ENCODE measurements around the gene MTFMT. TPM values are rescaled to one million over a fixed set of nuclear protein-coding genes. Genes with fewer than 3 reads are reported as not detected.
A peak's percentile ranks its signal among the peaks of the same experiment; 100 is the strongest.
"Not testable (repeated sequence)": the region's sequence is repeated elsewhere in the genome, so short reads cannot be mapped to it uniquely, and the experiment has no call there.

The MTFMT gene
- total and polyA plus RNA-seq, 7 experiments from 2014 or later, result 7.1 to 24.8 (median 18.1) TPM

DNA sequence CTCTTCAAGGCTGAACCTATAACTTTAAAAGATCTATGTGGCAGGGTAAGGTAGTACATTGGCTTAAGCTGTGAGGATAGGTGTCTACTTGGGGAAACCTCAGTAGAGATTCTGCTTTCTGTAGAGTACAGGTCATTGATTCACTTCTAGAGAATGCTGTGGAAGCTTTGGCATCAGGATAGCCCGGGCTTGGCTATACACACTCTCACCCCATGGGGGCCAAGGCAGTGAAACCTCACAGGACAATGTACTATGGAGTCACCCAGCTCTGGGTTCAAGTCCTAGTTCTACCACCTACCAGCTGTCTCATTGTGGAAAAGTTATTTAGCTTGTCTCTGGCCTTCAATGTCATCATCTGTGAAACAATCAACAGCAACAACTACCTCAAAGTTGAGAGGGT is 9.0 kb downstream of the MTFMT start:
- Mint-ChIP-seq H3K36me3 (peaks cover 13 to 53% (median 26%) of the 10 kb centered on the region in 5 donors), H3K4me1 (peaks cover 0 to 18% (median 6%) of the 10 kb centered on the region in 7 donors), H3K4me3 (no peak overlapping the region), H3K27me3 (no peaks in the 10 kb centered on the region), H3K27ac (no peak overlapping the region), H3K9me3 (no peaks in the 10 kb centered on the region)
- ChIA-PET CTCF (interaction anchor here (1.1 kb wide), 1 partner anchor 365 kb away, joined by 3 read pairs; no protein-coding TSS in a partner anchor), POLR2A (interaction anchor here (0.7 kb wide), 1 partner anchor 14 kb away, joined by 3 read pairs; no protein-coding TSS in a partner anchor)
- Histone ChIP-seq H3K36me3 (ENCODE audit: control insufficient read depth in 2 of 3, insufficient read depth in 3 of 3, low read length in 3 of 3) (peaks cover 0 to 52% (median 11%) of the 10 kb centered on the region in 3 experiments), H3K27ac (ENCODE audit: low read depth, low read length) (no peak overlapping the region), H3K4me1 (ENCODE audit: control insufficient read depth in 2 of 2, insufficient read depth in 2 of 2, low read length in 2 of 2) (no peaks in the 10 kb centered on the region), H3K9me3 (ENCODE audit: control insufficient read depth in 2 of 3, low read length in 3 of 3) (no peaks in the 10 kb centered on the region), H3K4me3 (ENCODE audit: low read length) (no peak overlapping the region), H3K27me3 (ENCODE audit: control insufficient read depth in 2 of 2, insufficient read depth in 2 of 2, low read length in 2 of 2) (no peaks in the 10 kb centered on the region)
- intact Hi-C loops (cut with micrococcal nuclease), result no loop called here
- ATAC-seq, result no peak
- no peak for DNase-seq

DNA sequence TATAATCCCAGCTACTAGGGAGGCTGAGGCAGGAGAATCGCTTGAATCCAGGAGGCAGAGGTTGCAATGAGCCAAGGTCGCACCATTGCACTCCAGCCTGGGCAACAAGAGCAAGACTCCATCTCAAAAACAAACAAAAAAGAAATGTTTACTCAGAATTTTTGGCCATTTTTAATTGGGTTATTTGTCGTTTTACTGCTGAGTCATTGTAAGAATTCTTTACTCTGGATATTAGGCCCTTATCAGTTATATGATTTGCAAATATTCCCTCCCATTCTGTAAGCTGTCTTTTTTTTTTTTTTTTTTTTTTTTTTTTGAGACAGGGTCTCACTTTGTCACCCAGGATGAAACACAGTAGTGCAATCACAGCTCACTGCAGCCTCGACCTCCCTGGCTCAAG is 18.2 kb downstream of the MTFMT start:
- H3K27ac ChIP-seq (ENCODE audit: low read depth, low read length); ATAC-seq; H3K4me3 ChIP-seq (ENCODE audit: low read length); POLR2A ChIA-PET; DNase-seq; H3K4me3 Mint-ChIP-seq; H3K27me3 ChIP-seq (ENCODE audit: control insufficient read depth in 2 of 2, insufficient read depth in 2 of 2, low read length in 2 of 2); H3K4me1 ChIP-seq (ENCODE audit: control insufficient read depth in 2 of 2, insufficient read depth in 2 of 2, low read length in 2 of 2); H3K27ac Mint-ChIP-seq; H3K27me3 Mint-ChIP-seq; H3K9me3 ChIP-seq (ENCODE audit: control insufficient read depth in 2 of 3, low read length in 3 of 3); H3K4me1 Mint-ChIP-seq; CTCF ChIA-PET; intact Hi-C loops (cut with micrococcal nuclease): not testable (repeated sequence)
- Mint-ChIP-seq H3K36me3 (peaks cover 16 to 35% (median 32%) of the 10 kb centered on the region in 5 donors), H3K9me3 (peaks cover 0 to 22% (median 4%) of the 10 kb centered on the region in 11 donors)
- peaks cover 0 to 25% (median 6%) of the 10 kb centered on the region in 3 experiments for H3K36me3 ChIP-seq (ENCODE audit: control insufficient read depth in 2 of 3, insufficient read depth in 3 of 3, low read length in 3 of 3)

DNA sequence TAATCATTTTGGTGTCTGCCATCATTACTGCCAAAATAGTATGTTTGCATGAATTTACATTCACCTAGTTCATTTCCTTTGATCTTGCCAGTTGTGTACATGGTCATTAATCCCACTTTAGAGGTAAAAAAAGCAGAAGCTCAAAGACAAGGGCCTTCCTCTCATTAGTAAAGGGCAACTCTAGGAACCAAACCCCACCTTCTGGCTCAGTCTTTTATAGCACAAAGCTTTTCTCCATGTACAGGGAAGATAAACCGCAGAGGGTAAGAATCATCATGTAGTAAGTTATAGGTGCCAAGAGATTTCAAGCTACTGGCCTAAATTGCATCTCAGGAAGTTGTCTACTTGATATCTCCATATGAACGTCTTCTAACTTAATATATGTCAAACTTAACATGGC is 20.5 kb downstream of the MTFMT start:
- intact Hi-C loops (cut with micrococcal nuclease), result no loop called here
- Mint-ChIP-seq H3K4me1 (peaks cover 0 to 5% (median 0%) of the 10 kb centered on the region in 7 donors), H3K27ac (peak overlapping the region in 2 of 9 donors; percentile 3 to 14), H3K4me3 (no peak overlapping the region), H3K36me3 (peaks cover 5 to 32% (median 18%) of the 10 kb centered on the region in 5 donors), H3K27me3 (no peaks in the 10 kb centered on the region), H3K9me3 (peaks cover 0 to 13% (median 4%) of the 10 kb centered on the region in 11 donors)
- no peak overlapping the region for H3K4me3 ChIP-seq (ENCODE audit: low read length)
- no peaks in the 10 kb centered on the region for H3K27me3 ChIP-seq (ENCODE audit: control insufficient read depth in 2 of 2, insufficient read depth in 2 of 2, low read length in 2 of 2)
- DNase-seq (no peak), ATAC-seq (no peak)
- ChIA-PET POLR2A (no interaction called here), CTCF (interaction anchor here (0.5 kb wide), 1 partner anchor 1419 kb away, joined by 3 read pairs; no protein-coding TSS in a partner anchor)
- H3K9me3 ChIP-seq (ENCODE audit: control insufficient read depth in 2 of 3, low read length in 3 of 3), result no peaks in the 10 kb centered on the region
- H3K36me3 ChIP-seq (ENCODE audit: control insufficient read depth in 2 of 3, insufficient read depth in 3 of 3, low read length in 3 of 3), result peaks cover 0 to 18% (median 6%) of the 10 kb centered on the region in 3 experiments
- H3K27ac ChIP-seq (ENCODE audit: low read depth, low read length), result no peak overlapping the region
- H3K4me1 ChIP-seq (ENCODE audit: control insufficient read depth in 2 of 2, insufficient read depth in 2 of 2, low read length in 2 of 2), result no peaks in the 10 kb centered on the region

DNA sequence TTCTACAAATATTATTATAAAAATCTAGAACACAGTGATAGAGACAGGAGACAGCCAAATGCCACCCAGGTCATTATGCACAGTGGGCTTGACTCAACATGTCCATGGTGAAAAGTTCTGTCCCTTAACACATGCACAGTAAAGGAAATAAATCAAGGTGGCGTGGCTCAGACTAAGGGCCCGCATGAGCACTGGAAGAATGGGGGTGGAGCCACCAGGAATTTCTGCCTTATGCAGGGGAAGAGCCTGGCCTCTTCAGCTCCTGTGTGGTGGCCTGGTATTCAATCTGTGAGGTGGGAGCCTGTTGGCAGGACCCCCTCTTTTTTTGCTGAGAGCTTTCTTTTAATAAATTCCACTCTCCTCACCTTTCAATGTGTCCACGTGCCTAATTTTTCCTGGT is 22.6 kb downstream of the MTFMT start:
- CTCF ChIA-PET, result no interaction called here
- no peak overlapping the region for H3K27ac Mint-ChIP-seq
- no peaks in the 10 kb centered on the region for H3K9me3 ChIP-seq (ENCODE audit: control insufficient read depth in 2 of 3, low read length in 3 of 3)
- H3K4me3 ChIP-seq (ENCODE audit: low read length), result no peak overlapping the region
- H3K36me3 ChIP-seq (ENCODE audit: control insufficient read depth in 2 of 3, insufficient read depth in 3 of 3, low read length in 3 of 3), result peaks cover 0 to 10% (median 0%) of the 10 kb centered on the region in 3 experiments
- ATAC-seq, result no peak
- H3K36me3 Mint-ChIP-seq, result peaks cover 0 to 21% (median 9%) of the 10 kb centered on the region in 5 donors
- H3K4me1 ChIP-seq (ENCODE audit: control insufficient read depth in 2 of 2, insufficient read depth in 2 of 2, low read length in 2 of 2), result no peaks in the 10 kb centered on the region
- no peak overlapping the region for H3K4me3 Mint-ChIP-seq
- POLR2A ChIA-PET, result no interaction called here
- intact Hi-C loops (cut with micrococcal nuclease), result no loop called here
- H3K27ac ChIP-seq (ENCODE audit: low read depth, low read length), result no peak overlapping the region
- no peaks in the 10 kb centered on the region for H3K27me3 Mint-ChIP-seq
- H3K4me1 Mint-ChIP-seq, result peaks cover 0 to 5% (median 0%) of the 10 kb centered on the region in 7 donors
- no peak for DNase-seq
- peaks cover 0 to 1% (median 0%) of the 10 kb centered on the region in 11 donors for H3K9me3 Mint-ChIP-seq
- no peaks in the 10 kb centered on the region for H3K27me3 ChIP-seq (ENCODE audit: control insufficient read depth in 2 of 2, insufficient read depth in 2 of 2, low read length in 2 of 2)

DNA sequence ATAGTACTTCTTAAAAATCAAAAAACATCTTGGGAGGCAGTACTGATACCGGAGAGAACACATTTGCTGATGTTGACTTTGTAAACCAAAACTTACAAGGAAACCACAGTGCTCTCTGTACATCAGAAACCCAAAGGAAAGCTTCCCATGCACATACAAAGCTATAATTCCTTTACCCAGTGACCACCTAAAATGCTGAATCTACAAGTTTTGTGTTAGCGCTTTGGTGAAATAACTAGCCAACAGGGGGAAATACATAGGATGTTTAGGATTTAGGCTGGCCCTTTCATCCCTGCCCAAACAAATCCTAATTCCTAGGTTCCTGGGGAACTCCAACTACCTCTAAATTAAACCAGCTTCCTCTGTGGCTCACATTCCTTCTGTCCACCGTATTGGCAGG is 24.4 kb downstream of the MTFMT start:
- intact Hi-C loops (cut with micrococcal nuclease), result no loop called here
- H3K27me3 Mint-ChIP-seq, result no peaks in the 10 kb centered on the region
- CTCF ChIA-PET, result interaction anchor here (0.7 kb wide), 1 partner anchor 99 kb away, joined by 3 read pairs; no protein-coding TSS in a partner anchor
- ATAC-seq, result no peak
- H3K9me3 Mint-ChIP-seq, result peaks cover 0 to 1% (median 0%) of the 10 kb centered on the region in 11 donors
- H3K4me3 Mint-ChIP-seq, result no peak overlapping the region
- Histone ChIP-seq H3K27me3 (ENCODE audit: control insufficient read depth in 2 of 2, insufficient read depth in 2 of 2, low read length in 2 of 2) (no peaks in the 10 kb centered on the region), H3K36me3 (ENCODE audit: control insufficient read depth in 2 of 3, insufficient read depth in 3 of 3, low read length in 3 of 3) (peaks cover 0 to 10% (median 0%) of the 10 kb centered on the region in 3 experiments), H3K27ac (ENCODE audit: low read depth, low read length) (no peak overlapping the region), H3K4me1 (ENCODE audit: control insufficient read depth in 2 of 2, insufficient read depth in 2 of 2, low read length in 2 of 2) (no peaks in the 10 kb centered on the region), H3K4me3 (ENCODE audit: low read length) (no peak overlapping the region), H3K9me3 (ENCODE audit: control insufficient read depth in 2 of 3, low read length in 3 of 3) (no peaks in the 10 kb centered on the region)
- peak overlapping the region in 1 of 9 donors; percentile 77 for H3K27ac Mint-ChIP-seq
- peaks cover 0 to 19% (median 9%) of the 10 kb centered on the region in 5 donors for H3K36me3 Mint-ChIP-seq
- POLR2A ChIA-PET, result no interaction called here
- no peak for DNase-seq
- H3K4me1 Mint-ChIP-seq, result peaks cover 0 to 4% (median 0%) of the 10 kb centered on the region in 7 donors

DNA sequence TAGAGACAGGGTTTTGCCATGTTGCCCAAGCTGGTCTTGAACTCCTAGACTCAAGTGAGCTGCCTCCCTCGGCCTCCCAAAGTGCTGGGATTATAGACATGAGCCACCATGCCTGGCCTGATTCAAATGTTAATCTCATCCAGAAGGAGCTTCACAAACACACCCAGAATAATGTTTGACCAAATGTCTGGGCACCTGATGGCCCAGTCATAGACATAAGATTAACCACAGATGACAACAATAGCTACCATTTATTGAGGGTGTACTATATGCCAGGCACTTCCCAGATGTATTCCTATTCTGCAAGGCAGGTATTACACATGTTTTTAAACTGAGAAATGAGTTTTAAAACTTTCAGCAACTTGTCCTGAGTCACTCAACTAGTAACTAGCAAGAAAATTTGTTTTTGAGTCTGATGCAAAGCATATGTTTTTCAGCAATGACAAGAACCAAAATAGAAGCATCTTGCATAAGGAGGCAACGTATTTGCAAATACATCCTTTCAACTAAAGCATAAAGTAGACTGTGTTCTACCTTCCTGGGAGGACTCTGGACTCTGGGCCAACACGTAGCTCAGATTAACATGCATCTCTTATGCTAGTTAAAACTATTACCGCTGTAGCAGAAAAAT is 31.6 kb downstream of the MTFMT start:
- H3K4me1 Mint-ChIP-seq, result peaks cover 0 to 5% (median 0%) of the 10 kb centered on the region in 7 donors
- Histone ChIP-seq H3K9me3 (ENCODE audit: control insufficient read depth in 2 of 3, low read length in 3 of 3) (no peaks in the 10 kb centered on the region), H3K27ac (ENCODE audit: low read depth, low read length) (no peak overlapping the region), H3K36me3 (ENCODE audit: control insufficient read depth in 2 of 3, insufficient read depth in 3 of 3, low read length in 3 of 3) (no peaks in the 10 kb centered on the region), H3K27me3 (ENCODE audit: control insufficient read depth in 2 of 2, insufficient read depth in 2 of 2, low read length in 2 of 2) (no peaks in the 10 kb centered on the region), H3K4me1 (ENCODE audit: control insufficient read depth in 2 of 2, insufficient read depth in 2 of 2, low read length in 2 of 2) (no peaks in the 10 kb centered on the region), H3K4me3 (ENCODE audit: low read length) (no peak overlapping the region)
- ChIA-PET POLR2A (no interaction called here), CTCF (no interaction called here)
- H3K36me3 Mint-ChIP-seq, result peaks cover 0 to 4% (median under 1%) of the 10 kb centered on the region in 5 donors
- DNase-seq (no peak), ATAC-seq (no peak)
- H3K9me3 Mint-ChIP-seq, result peaks cover 0 to 3% (median 0%) of the 10 kb centered on the region in 11 donors
- H3K27me3 Mint-ChIP-seq, result no peaks in the 10 kb centered on the region
- H3K4me3 Mint-ChIP-seq, result no peak overlapping the region
- H3K27ac Mint-ChIP-seq, result no peak overlapping the region
- intact Hi-C loops (cut with micrococcal nuclease), result no loop called here

DNA sequence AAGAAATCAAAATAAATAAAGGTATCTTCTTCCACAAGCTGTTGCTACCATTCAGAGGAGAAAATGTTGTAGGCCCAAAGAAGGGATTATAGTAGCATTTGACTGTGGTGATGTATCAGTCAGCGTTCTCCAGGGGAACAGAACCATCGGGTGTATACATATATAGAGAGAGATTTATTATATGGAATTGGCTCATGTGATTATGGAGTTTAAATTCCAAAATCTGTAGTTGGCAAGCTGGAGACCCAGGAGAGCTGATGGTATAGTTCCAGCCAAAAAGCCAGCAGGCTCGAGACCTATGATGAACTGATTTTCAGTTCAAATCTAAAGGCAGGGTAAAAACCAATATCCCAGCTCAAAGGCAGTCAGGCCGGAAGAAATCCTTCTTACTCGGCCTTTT is 32.4 kb downstream of the MTFMT start:
- no peak for ATAC-seq
- no peak for DNase-seq
- intact Hi-C loops (cut with micrococcal nuclease), result no loop called here
- Histone ChIP-seq H3K27me3 (ENCODE audit: control insufficient read depth in 2 of 2, insufficient read depth in 2 of 2, low read length in 2 of 2) (no peaks in the 10 kb centered on the region), H3K9me3 (ENCODE audit: control insufficient read depth in 2 of 3, low read length in 3 of 3) (no peaks in the 10 kb centered on the region), H3K4me3 (ENCODE audit: low read length) (no peak overlapping the region), H3K36me3 (ENCODE audit: control insufficient read depth in 2 of 3, insufficient read depth in 3 of 3, low read length in 3 of 3) (no peaks in the 10 kb centered on the region), H3K27ac (ENCODE audit: low read depth, low read length) (no peak overlapping the region), H3K4me1 (ENCODE audit: control insufficient read depth in 2 of 2, insufficient read depth in 2 of 2, low read length in 2 of 2) (no peaks in the 10 kb centered on the region)
- H3K27me3 Mint-ChIP-seq, result no peaks in the 10 kb centered on the region
- ChIA-PET POLR2A (no interaction called here), CTCF (no interaction called here)
- no peaks in the 10 kb centered on the region for H3K36me3 Mint-ChIP-seq
- no peak overlapping the region for H3K4me3 Mint-ChIP-seq
- H3K4me1 Mint-ChIP-seq, result peaks cover 0 to 6% (median 0%) of the 10 kb centered on the region in 7 donors
- H3K9me3 Mint-ChIP-seq, result peaks cover 0 to 1% (median 0%) of the 10 kb centered on the region in 11 donors
- no peak overlapping the region for H3K27ac Mint-ChIP-seq
